GM06990 (cell line): Measurements from ENCODE around the gene PELI2.

Source experiments
- DNase-seq: peaks from one replicate; pipeline ENCODE4 v3.0.0-alpha.2; 2011; ENCODE audit not compliant: insufficient read length; ENCODE audit errors: extremely low read depth
- H3K27me3 ChIP-seq: replicated peaks from 2 replicates; pipeline ENCODE4 v1.6.0; 2011; ENCODE audit warnings: low read length; ENCODE audit not compliant: control insufficient read depth, insufficient read depth
- H3K36me3 ChIP-seq: 2 replicates; pipeline ENCODE4 v1.5.1; 2011; ENCODE audit warnings: low read length; ENCODE audit not compliant: control insufficient read depth, insufficient read depth
- H3K4me3 ChIP-seq: replicated peaks from 2 replicates; pipeline ENCODE4 v1.5.1; 2011; ENCODE audit warnings: low read depth, mild to moderate bottlenecking, control low read depth, low read length
- TF ChIP-seq, protein P1 (sequence below): IDR thresholded peaks from 2 replicates; pipeline ENCODE4 v1.5.1; 2011; ENCODE audit warnings: low read length, control low read depth, mild to moderate bottlenecking, inconsistent platforms; ENCODE audit not compliant: insufficient read depth, poor library complexity, severe bottlenecking

Gene PELI2

DNA sequence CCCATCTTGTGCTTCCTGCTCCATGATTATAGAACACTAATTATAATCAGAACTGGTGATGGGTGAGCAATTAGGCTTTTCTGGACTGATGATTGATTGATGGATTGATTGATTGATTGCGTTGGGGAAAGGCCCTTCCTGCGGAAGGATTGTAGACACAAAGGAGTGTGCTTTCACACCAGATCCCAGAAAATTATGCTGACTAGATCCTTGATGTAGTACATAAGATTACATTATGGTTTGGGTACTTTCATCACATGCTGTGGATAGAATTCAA lies 8.4 kb downstream of the PELI2 start:
- Histone ChIP-seq H3K27me3 (no peaks in the 10 kb centered on the region), H3K36me3 (no peaks in the 10 kb centered on the region), H3K4me3 (no peak overlapping the region)
- DNase-seq: no peak
- TF ChIP-seq, protein P1, sequence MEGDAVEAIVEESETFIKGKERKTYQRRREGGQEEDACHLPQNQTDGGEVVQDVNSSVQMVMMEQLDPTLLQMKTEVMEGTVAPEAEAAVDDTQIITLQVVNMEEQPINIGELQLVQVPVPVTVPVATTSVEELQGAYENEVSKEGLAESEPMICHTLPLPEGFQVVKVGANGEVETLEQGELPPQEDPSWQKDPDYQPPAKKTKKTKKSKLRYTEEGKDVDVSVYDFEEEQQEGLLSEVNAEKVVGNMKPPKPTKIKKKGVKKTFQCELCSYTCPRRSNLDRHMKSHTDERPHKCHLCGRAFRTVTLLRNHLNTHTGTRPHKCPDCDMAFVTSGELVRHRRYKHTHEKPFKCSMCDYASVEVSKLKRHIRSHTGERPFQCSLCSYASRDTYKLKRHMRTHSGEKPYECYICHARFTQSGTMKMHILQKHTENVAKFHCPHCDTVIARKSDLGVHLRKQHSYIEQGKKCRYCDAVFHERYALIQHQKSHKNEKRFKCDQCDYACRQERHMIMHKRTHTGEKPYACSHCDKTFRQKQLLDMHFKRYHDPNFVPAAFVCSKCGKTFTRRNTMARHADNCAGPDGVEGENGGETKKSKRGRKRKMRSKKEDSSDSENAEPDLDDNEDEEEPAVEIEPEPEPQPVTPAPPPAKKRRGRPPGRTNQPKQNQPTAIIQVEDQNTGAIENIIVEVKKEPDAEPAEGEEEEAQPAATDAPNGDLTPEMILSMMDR: no peak

DNA sequence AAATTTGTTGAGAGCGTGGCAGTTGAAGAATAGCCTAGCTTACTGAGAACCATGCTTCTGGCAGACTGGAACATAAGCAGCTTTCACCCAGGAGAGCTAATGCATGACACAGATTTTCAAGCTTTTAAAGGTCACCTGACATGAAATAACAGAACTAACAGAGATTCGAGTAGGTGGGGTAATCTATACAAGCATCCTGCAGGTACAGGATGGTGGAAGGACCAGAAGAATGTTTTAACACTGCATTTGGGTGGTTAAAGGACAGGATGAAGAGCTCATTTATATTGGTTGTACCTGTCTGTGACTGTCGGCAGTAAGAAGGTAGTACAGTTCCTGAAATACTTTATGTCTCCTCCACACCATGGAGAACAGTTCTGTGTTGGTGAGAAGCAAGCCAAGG lies 8.9 kb downstream of the PELI2 start:
- H3K27me3 ChIP-seq: no peaks in the 10 kb centered on the region
- TF ChIP-seq, protein P1: no peak
- H3K4me3 ChIP-seq: no peak overlapping the region
- no peak for DNase-seq
- no peaks in the 10 kb centered on the region for H3K36me3 ChIP-seq

GRCh38 chr14:56129092-56129491 lies 10.9 kb downstream of the PELI2 start:
- TF ChIP-seq, protein P1: no peak
- H3K27me3 ChIP-seq: no peaks in the 10 kb centered on the region
- H3K36me3 ChIP-seq: no peaks in the 10 kb centered on the region
- DNase-seq: no peak
- H3K4me3 ChIP-seq: no peak overlapping the region

- Histone ChIP-seq H3K36me3 (no peaks in the 10 kb centered on the region), H3K4me3 (no peak overlapping the region), H3K27me3 (no peaks in the 10 kb centered on the region)
- no peak for DNase-seq
- TF ChIP-seq, protein P1: no peak
These were observed 11.7 kb downstream of the PELI2 start for GRCh38 chr14:56129933-56130332.

- no peak overlapping the region for H3K4me3 ChIP-seq
- no peaks in the 10 kb centered on the region for H3K27me3 ChIP-seq
These were observed 13.0 kb downstream of the PELI2 start for GRCh38 chr14:56131004-56131864.

More at GRCh38 chr14:56131004-56131864, 13.0 kb downstream of the PELI2 start:
- no peaks in the 10 kb centered on the region for H3K36me3 ChIP-seq
- TF ChIP-seq, protein P1: no peak
- no peak for DNase-seq
